CD4-positive, alpha-beta T cell treated with Interleukin-4 for 1 hour (primary cell): ENCODE results near the gene GLUD2.
"Not testable (repeated sequence)": the region's sequence is repeated elsewhere in the genome, so short reads cannot be mapped to it uniquely, and the experiment has no call there.

ENCODE experiments used
- DNase-seq, 2 donors: peaks; one replicate each; pipeline ENCODE4 v3.0.0-alpha.2; 2020 to 2022

The GLUD2 gene

DNA sequence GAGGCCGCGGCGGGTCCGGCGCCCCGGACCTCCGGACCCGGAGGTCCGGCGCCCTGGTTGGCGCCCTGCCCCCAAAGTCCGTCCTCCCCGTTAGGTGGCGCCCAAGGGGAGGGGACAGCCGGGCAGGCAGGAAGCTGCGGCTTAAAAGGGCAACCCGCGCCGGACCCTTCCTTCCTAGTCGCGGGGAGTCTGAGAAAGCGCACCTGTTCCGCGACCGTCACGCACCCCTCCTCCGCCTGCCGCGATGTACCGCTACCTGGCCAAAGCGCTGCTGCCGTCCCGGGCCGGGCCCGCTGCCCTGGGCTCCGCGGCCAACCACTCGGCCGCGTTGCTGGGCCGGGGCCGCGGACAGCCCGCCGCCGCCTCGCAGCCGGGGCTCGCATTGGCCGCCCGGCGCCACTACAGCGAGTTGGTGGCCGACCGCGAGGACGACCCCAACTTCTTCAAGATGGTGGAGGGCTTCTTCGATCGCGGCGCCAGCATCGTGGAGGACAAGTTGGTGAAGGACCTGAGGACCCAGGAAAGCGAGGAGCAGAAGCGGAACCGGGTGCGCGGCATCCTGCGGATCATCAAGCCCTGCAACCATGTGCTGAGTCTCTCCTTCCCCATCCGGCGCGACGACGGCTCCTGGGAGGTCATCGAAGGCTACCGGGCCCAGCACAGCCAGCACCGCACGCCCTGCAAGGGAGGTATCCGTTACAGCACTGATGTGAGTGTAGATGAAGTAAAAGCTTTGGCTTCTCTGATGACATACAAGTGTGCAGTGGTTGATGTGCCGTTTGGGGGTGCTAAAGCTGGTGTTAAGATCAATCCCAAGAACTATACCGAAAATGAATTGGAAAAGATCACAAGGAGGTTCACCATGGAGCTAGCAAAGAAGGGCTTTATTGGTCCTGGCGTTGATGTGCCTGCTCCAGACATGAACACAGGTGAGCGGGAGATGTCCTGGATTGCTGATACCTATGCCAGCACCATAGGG lies at the start of gene GLUD2:
TSS of gene GLUD2 (plus strand) at position 170 of the 979 bp plus-strand sequence. CDS start at position 245, 75 bp downstream.
- DNase-seq = not testable (repeated sequence)

DNA sequence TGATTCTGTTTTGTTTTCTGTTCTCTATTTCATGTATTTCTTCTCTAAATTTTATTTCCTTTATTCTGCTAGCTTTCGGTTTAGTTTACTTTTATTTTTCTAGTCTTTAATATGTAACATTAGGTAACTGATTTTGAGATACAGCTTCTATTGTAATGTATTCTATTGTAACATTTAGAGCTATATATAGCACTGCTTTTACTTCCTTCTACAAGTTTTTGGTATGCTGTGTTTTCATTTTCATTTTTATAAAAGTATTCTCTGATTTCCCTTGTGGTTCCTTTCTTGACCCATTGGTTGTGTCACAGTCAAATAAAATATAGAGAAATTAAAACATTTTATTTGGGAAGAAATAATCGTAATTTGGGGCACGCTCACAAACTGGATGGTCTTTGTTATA lies 48.0 kb upstream of the GLUD2 start:
- no peak for DNase-seq

- no peak for DNase-seq
Observed at GRCh38 chrX:121000589-121000988, 46.8 kb upstream of the GLUD2 start.

DNA sequence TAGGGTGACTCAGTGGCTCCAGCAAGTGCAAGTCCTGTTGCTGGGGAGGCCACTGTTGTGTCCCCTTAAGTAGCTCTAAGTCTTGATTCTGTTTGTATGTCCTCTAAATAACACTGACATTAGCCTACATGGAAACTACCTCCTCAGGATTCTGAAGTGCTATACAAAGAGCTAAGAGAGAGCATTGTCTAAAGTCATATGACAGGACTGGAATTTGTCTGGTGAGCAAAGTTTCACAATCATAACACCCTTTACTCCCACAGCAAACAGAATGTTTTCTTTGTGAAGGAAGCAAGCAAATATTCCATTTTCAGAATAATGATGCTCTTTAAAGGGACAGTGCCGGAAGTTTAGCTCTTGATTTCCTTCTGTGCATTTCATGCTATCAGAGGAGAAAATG lies 38.5 kb upstream of the GLUD2 start:
- no peak for DNase-seq

- DNase-seq = no peak
Observed at GRCh38 chrX:121009764-121010163, 37.6 kb upstream of the GLUD2 start.

- DNase-seq = no peak
Observed at GRCh38 chrX:121010218-121010617, 37.2 kb upstream of the GLUD2 start.

DNA sequence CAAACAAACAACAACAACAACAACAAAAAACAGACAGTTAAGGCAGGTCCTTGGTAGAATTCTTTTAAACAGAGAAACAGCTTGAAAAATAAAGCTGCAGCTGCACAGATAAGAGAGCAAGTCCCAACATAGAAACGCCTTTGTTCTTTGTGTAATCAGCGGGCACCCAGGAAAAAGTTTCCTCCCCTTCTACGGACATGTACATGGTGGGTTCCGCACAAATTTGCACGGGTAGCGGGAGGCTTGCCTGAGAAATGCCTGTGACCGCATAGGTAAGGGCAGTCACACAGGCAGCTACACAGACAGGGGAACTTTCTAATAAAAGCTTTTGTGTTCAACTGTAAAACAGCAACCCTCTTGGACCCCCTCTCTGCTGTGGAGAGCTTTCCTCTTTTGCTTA lies 36.2 kb upstream of the GLUD2 start:
- no peak for DNase-seq

GRCh38 chrX:121013897-121014455 lies 33.4 kb upstream of the GLUD2 start:
- no peak for DNase-seq

DNA sequence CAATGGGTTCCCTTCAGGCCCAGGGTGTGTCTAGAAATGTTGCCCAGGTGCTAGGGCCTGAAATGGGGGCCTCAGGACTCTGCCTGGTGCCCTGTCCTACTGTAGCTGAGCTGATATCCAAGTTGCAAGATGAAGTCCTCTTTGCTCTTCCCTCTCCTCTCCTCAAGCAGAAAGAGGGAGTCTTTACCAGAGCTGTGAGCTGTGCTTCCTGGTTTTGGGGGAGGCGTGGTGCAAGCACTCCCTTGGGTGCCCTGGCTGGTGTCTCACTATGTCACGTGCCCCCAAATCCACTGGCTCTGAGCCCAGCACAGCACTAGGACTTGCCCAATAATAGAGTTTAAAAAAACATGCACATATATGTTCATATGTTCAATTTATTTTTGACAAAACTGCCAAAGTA lies 32.6 kb upstream of the GLUD2 start:
- no peak for DNase-seq

DNA sequence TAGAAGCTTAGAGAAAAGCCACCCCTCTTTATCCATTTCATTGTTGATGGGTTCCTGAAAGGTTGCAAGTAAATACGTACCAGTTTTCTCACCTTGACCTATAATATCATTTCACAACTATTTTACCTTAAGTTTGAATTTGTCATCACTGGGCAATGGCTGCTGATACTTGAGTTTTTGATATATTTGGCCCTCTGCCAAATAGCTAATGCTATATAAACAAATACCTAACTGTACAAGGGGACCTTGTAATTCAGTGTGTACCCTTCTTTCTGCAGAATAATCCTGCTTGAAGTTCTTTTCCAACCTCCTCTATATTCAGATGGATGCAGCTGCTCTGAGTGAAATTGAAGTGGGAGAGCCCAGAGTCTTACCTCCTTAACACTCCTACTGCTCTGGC lies 19.0 kb upstream of the GLUD2 start:
- no peak for DNase-seq

- DNase-seq = no peak
Observed at GRCh38 chrX:121030083-121030482, 17.3 kb upstream of the GLUD2 start.

DNA sequence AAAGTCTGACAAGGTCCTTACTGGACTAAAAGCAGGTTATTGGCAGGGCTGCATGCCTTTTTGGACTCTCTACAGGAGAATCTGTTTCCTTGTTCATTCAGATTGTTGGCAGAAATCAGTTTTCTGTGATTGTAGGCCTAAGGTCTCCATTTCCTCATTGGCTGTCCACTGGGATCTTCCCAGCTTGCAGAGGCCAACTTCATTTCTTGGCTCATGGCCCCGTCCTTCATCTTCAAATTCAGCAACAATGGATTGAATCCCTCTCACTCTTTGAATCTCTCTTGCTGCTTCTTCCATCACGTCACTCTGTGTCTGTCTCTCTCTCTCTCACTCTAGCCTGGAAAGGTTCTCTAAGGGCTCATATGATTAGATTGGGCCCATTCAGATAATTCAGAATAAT lies 14.9 kb upstream of the GLUD2 start:
- no peak for DNase-seq

DNA sequence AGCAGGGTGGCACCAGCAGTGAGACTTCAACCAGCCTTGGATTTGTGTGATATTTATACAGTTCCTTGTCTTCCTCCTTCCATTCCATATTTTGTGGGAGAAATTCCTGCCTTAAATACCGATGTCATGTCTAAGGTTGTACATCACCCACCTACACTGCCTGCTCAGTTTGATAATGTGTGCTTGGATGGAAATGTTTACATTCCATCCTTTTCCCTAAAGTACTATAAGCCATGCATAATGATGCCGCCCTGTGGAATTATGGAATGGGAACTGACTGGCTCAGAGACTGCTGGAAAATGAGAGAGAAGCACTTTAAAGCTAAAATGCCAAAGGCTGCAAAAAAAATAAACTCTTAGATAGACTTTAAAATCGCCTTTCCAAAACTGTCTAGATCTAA lies 11.3 kb upstream of the GLUD2 start:
- DNase-seq = no peak

DNA sequence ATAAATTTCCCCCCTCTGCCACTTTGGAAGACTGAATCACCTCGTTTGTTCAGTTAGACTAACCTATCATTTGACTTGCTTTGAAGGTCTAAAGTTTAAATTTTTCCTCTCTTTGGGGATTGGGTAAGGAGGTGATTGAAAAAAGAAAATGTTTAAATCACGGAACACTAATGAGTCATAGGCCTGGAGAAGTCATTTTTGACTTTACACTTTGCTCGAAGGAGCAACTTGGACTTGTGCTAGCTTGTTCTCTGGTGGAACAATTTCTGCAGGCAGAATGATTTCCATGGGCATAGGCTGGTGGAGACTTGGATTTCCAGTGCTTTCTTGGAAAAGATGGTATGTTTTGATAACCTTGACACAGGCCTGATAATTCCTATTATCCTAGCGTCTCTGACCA lies 10.5 kb upstream of the GLUD2 start:
- no peak for DNase-seq

DNA sequence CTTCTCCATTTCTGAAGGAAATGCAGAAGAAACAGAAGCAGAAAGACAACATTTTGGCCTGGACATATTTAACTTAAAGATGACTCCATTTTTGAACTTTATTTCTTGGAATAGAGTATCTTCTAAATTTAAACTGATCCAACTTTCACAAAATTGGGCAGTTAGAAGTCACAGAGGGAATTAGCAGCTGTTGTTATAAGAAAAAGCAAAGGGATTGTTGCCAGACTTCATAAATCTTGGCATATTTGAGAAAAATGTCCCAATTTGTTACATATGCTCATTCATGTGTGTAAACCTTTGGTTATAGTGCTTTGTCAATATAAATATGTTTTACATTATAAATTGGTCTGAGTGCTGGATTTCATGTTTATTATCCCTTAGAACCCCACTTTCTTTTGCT lies 3.4 kb downstream of the GLUD2 start:
- no peak for DNase-seq

- no peak for DNase-seq
Observed at GRCh38 chrX:121052122-121052521, 4.7 kb downstream of the GLUD2 start.

- no peak for DNase-seq
Observed at GRCh38 chrX:121062289-121062688, 14.9 kb downstream of the GLUD2 start.

GRCh38 chrX:121064579-121064978 lies 17.2 kb downstream of the GLUD2 start:
- no peak for DNase-seq

DNA sequence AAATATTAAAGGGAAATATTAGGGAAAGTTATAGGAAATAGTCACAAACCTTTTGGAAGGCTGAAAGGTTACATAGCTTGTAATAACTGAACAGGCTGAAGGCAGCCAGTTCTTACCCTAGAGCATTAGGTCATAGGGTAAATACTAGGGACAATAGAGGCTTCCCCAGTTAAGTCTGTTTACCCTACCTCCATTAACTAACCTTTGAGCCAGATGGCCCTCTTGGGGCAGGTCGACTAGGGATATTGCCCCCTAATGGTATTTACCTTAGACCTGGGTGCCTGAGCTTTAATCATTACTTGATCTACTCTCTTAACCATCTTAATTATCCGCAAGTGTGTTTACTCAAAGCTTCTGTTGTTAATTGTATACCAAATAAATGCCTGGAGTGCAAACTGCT lies 36.8 kb downstream of the GLUD2 start:
- not testable (repeated sequence) for DNase-seq

DNA sequence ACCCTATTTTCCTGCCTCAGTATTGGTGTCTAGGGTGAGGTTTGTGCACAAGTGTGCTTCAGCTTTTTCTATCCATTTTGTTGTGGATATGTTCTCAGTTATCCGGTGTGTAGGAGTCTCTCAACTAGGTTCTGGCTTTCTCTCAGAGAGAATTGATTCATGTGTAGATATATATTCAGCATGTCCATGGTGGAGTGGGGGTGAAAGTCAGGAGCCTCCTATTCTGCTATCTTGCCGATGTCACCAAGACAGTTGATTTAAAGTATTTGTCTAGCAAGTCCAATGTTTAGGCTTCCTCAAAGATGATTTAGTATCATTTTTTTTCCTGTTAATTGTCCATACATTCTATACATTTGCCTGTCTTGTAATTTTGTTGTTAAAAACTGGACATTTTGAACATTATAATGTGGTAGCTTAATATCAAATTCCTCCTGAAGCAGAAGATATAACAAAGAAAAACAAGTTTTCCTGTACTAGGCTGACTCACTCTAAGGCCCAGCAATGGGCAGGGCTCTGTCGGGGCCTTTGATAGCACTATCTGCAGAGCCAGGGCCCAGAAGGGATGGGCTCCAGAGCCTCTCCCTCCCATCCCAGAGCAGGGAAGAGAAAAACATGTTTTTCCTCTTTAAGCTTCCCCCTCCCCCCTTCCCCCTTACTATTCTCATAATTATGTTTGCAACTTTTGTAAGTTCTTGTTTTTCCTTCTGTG lies 37.6 kb downstream of the GLUD2 start:
- DNase-seq = no peak

DNA sequence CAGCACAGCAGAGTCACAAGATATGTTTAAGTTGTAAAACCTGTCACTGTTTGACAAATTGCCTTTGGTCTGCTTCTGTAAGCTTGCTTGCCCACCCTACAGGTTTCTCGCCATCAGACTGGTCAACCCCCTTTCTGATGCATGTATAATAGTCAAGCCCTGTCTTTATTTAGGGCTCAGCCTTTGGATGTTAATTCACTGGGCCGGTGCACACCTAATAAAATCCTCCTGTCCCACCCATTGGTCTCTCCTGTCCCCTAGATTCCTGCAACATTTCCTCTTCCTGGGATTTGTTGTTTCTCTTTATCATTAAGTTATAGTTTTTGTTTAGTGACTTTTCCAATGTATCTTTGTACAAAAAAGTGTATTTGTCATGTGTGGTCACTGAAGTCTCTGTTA lies 38.2 kb downstream of the GLUD2 start:
- no peak for DNase-seq

DNA sequence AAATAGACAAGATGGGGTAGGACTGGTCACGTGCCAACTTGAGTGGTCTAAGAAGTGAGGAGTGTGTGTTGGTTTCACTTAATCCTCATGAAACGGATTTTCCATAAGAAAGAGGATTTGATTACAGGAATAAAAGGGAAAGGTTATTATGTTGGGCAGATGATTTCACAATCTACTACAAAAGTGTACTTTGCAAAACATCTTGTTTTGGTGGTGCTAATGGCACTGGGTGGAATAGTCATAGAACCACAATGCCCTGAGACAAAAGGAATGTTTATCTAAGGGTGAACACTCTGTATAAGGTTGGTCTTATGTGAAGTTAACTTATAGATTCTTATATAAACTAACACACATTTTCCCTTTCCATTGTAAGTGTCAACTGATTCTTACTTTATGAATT lies 45.6 kb downstream of the GLUD2 start:
- DNase-seq = no peak
